ENCODE data around the gene ZFP1. TPM values are rescaled to one million over a fixed set of nuclear protein-coding genes. Genes with fewer than 3 reads are reported as not detected.
A peak's percentile ranks its signal among the peaks of the same experiment; 100 is the strongest.

ZFP1 gene
- total and polyA plus RNA-seq, 2 of the 4 experiments (the other 2 are of a cell fraction): 3.8 to 16.0 TPM

GRCh38 chr16:75131081-75131480 lies 17.2 kb upstream of the ZFP1 start:
- Histone ChIP-seq H2AK5ac (ENCODE audit: low read depth, low read length) (no peak overlapping the region), H2AFZ (replicated peaks; ENCODE audit: low read length, poor library complexity) (no peak overlapping the region), H3K14ac (replicated peaks; ENCODE audit: low read depth, low read length) (no peak overlapping the region), H2BK120ac (ENCODE audit: low read depth, low read length) (no peak overlapping the region), H2BK5ac (ENCODE audit: low read depth, low read length, poor library complexity, severe bottlenecking) (no peak overlapping the region), H3K56ac (ENCODE audit: extremely low read depth, insufficient read depth, low read length) (no peak overlapping the region), H3K4me1 (ENCODE audit: control insufficient read depth, insufficient read depth, low read length) (no peaks in the 10 kb centered on the region), H3K18ac (ENCODE audit: low read depth, low read length) (no peak overlapping the region), H3K36me3 (ENCODE audit: control insufficient read depth, insufficient read depth, low read length) (no peaks in the 10 kb centered on the region), H2AK9ac (replicated peaks; ENCODE audit: low read depth, low read length, poor library complexity) (peak overlapping the region; percentile 44), H4K8ac (ENCODE audit: low read depth in 2 of 2, low read length in 2 of 2) (no peak overlapping the region), H4K20me1 (ENCODE audit: insufficient read depth, low read length) (no peaks in the 10 kb centered on the region), H3K4me3 (ENCODE audit: insufficient read depth, low read depth, low read length) (no peak overlapping the region), H3K27ac (ENCODE audit: insufficient read depth, low read length) (no peak overlapping the region), H3K79me1 (ENCODE audit: low read depth in 1 of 2, low read length in 2 of 2) (no peaks in the 10 kb centered on the region), H3K9ac (ENCODE audit: low read depth, low read length) (no peak overlapping the region), H3K9me1 (ENCODE audit: insufficient read depth, low read length) (no peaks in the 10 kb centered on the region), H4K5ac (ENCODE audit: low read depth, low read length) (no peak overlapping the region), H2BK15ac (ENCODE audit: low read depth, low read length) (no peak overlapping the region), H3K23ac (ENCODE audit: low read depth, low read length) (no peak overlapping the region), H2BK20ac (ENCODE audit: low read depth, low read length) (no peak overlapping the region), H4K91ac (ENCODE audit: insufficient read depth, low read depth, low read length) (no peak overlapping the region), H3K27me3 (ENCODE audit: control insufficient read depth, insufficient read depth, low read length) (peaks cover 3% of the 10 kb centered on the region), H3K4me2 (ENCODE audit: low read depth, low read length) (no peak overlapping the region), H3K4ac (ENCODE audit: low read depth, low read length) (no peak overlapping the region), H3K9me3 (ENCODE audit: control insufficient read depth, insufficient read depth, low read length) (peaks cover 4% of the 10 kb centered on the region; the same call in 1 of the 2 replicates)
- POLR2A ChIA-PET (ENCODE audit: unreplicated experiment): no interaction called here
- TF ChIP-seq MAFK (IDR thresholded peaks at IDR 0.05; ENCODE audit: low read depth, low read length) (no peak), RFX5 (IDR thresholded peaks at IDR 0.05; ENCODE audit: low read depth, low read length) (no peak), FOS (IDR thresholded peaks at IDR 0.05; ENCODE audit: low read depth, low read length) (no peak), CHD1 (IDR thresholded peaks at IDR 0.05; ENCODE audit: low read depth, low read length) (no peak), CEBPB (IDR thresholded peaks at IDR 0.05; ENCODE audit: low read depth, low read length) (no peak), MAZ (IDR thresholded peaks at IDR 0.05; ENCODE audit: borderline replicate concordance, low read depth, low read length) (no peak), USF2 (IDR thresholded peaks at IDR 0.05; ENCODE audit: low read depth, low read length) (no peak), CTCF (conservative IDR thresholded peaks at IDR 0.05; ENCODE audit: low read depth, low read length) (no peak), MXI1 (IDR thresholded peaks at IDR 0.05; ENCODE audit: borderline replicate concordance, low read depth, low read length) (no peak), NFE2L2 (IDR thresholded peaks at IDR 0.05; ENCODE audit: low read depth, low read length) (no peak)
- ATAC-seq (ENCODE audit: low read depth) (no peak), DNase-seq (no peak)
- dilution Hi-C loops (cut with HindIII; ENCODE audit: low sequenced_read_pairs, unreplicated experiment) (no loop called here), intact Hi-C loops (cut with micrococcal nuclease) (no loop called here), in situ Hi-C loops (cut with MboI; ENCODE audit: low sequenced_read_pairs) (no loop called here)
- CTCF ChIA-PET: interaction anchor here (1.7 kb wide), 1 partner anchor 20 kb away, joined by 4 read pairs; no protein-coding TSS in a partner anchor
- no TSS peak for BruUV-seq (replicated peaks)
- 38% methylated on average over 4 of the region's 7 CpGs; no CpG with 5 or more reads in 1 of the 2 experiments for WGBS, 2 experiments (ENCODE audit: extremely low coverage in 2 of 2, insufficient read length in 1 of 2)

All from IMR-90 (cell line).